ENCODE measurements around the gene FANCF.
"Not testable (repeated sequence)": the region's sequence is repeated elsewhere in the genome, so short reads cannot be mapped to it uniquely, and the experiment has no call there.

FANCF gene

DNA sequence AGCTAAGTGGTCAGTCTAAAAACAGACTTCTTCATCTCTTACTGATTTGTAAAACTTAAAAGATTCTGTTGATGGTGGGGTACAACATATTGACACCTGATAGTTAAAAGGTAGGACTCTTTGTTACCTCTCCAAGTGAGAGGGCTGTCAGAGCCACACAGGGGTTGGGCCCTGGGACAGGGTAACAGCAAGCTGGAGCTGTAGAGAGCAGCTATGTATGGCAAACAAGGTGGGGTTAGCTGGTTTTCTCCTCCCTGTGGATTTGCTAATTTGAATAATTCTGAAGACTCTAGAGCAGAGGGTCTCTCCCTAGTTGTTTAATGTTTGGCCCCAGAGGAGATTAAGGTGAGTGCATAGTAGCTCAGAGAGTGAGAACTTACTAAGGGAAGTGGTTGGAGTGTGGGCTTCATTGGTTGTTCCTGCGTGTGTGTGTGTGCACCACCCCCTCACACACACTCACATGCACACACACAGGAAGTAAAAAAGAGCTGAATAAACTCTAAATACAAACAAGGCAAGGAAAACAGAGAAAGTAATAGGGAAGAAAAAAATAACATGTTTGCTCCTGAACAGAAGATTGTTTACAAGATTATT lies 31.6 kb upstream of the FANCF start:
- Histone ChIP-seq H3K36me3 (ENCODE audit: control insufficient read depth, insufficient read depth, low read length) (no peaks in the 10 kb centered on the region), H3K9me3 (ENCODE audit: control insufficient read depth, insufficient read depth, low read length) (no peaks in the 10 kb centered on the region), H3K4me1 (ENCODE audit: control insufficient read depth, insufficient read depth, low read length) (peaks cover 11% of the 10 kb centered on the region), H3K27me3 (ENCODE audit: control insufficient read depth, insufficient read depth, low read length) (no peaks in the 10 kb centered on the region), H3K9ac (ENCODE audit: low read depth, low read length) (no peak overlapping the region), H3K27ac (ENCODE audit: low read depth, low read length) (no peak overlapping the region), H3K4me3 (ENCODE audit: low read depth, low read length) (no peak overlapping the region)

DNA sequence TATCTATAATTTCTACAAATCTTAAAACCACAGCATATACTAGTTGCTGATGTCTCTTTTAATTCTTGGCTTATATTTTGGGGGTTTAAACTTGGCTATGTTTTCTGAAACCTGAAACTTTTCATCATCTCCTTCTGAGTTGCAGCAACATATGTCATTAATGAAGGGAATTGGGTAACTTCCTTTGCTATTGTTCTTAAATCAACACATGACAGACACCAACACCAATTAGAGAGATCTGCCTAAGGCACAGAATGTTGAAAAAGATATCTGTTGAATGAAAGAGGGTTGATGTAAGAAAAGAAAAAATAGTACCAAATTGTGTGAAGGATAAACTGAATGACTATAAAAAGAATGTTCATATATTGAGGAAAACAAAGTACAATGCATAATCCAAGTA lies 30.5 kb upstream of the FANCF start:
- H3K4me3 ChIP-seq (ENCODE audit: low read depth, low read length): no peak overlapping the region
- H3K27ac ChIP-seq (ENCODE audit: low read depth, low read length): no peak overlapping the region
- no peaks in the 10 kb centered on the region for H3K9me3 ChIP-seq (ENCODE audit: control insufficient read depth, insufficient read depth, low read length)
- H3K9ac ChIP-seq (ENCODE audit: low read depth, low read length): no peak overlapping the region
- no peaks in the 10 kb centered on the region for H3K27me3 ChIP-seq (ENCODE audit: control insufficient read depth, insufficient read depth, low read length)
- H3K4me1 ChIP-seq (ENCODE audit: control insufficient read depth, insufficient read depth, low read length): peaks cover 11% of the 10 kb centered on the region
- H3K36me3 ChIP-seq (ENCODE audit: control insufficient read depth, insufficient read depth, low read length): no peaks in the 10 kb centered on the region

DNA sequence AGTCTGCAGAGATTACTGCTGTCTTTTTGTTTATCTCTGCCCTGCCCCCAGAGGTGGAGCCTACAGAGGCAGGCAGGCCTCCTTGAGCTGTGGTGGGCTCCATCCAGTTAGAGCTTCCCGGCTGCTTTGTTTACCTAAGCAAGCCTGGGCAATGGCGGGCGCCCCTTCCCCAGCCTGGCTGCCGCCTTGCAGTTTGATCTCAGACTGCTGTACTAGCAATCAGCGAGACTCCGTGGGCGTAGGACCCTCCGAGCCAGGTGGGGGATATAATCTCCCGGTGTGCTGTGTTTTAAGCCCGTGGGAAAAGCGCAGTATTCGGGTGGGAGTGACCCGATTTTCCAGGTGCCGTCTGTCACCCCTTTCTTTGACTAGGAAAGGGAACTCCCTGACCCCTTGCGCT lies 26.7 kb upstream of the FANCF start:
- H3K36me3 ChIP-seq (ENCODE audit: control insufficient read depth, insufficient read depth, low read length); H3K4me3 ChIP-seq (ENCODE audit: low read depth, low read length); H3K27ac ChIP-seq (ENCODE audit: low read depth, low read length); H3K9me3 ChIP-seq (ENCODE audit: control insufficient read depth, insufficient read depth, low read length); H3K27me3 ChIP-seq (ENCODE audit: control insufficient read depth, insufficient read depth, low read length); H3K4me1 ChIP-seq (ENCODE audit: control insufficient read depth, insufficient read depth, low read length); H3K9ac ChIP-seq (ENCODE audit: low read depth, low read length): not testable (repeated sequence)

DNA sequence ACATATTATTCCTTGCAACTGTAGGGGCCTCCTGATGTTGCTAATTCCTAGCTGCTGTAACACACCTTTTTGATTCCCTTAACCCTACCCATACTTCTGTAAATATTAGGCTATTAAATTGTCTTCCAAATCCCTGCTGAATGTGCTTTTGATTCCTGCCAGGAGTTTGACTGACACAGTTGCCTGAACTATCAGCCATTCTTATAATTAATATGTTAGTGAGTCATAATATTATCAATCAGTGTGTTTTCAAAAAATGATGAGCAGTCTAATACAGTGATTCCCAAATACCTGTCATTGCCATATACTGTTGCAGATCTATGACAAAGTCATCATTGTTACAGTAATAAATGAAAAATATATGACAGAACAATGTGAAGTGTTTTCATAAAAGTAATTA lies 15.9 kb upstream of the FANCF start:
- H3K36me3 ChIP-seq (ENCODE audit: control insufficient read depth, insufficient read depth, low read length): no peaks in the 10 kb centered on the region
- no peak overlapping the region for H3K9ac ChIP-seq (ENCODE audit: low read depth, low read length)
- H3K9me3 ChIP-seq (ENCODE audit: control insufficient read depth, insufficient read depth, low read length): no peaks in the 10 kb centered on the region
- H3K4me3 ChIP-seq (ENCODE audit: low read depth, low read length): no peak overlapping the region
- no peak overlapping the region for H3K27ac ChIP-seq (ENCODE audit: low read depth, low read length)
- peaks cover 34% of the 10 kb centered on the region for H3K27me3 ChIP-seq (ENCODE audit: control insufficient read depth, insufficient read depth, low read length)
- peaks cover 13% of the 10 kb centered on the region for H3K4me1 ChIP-seq (ENCODE audit: control insufficient read depth, insufficient read depth, low read length)

DNA sequence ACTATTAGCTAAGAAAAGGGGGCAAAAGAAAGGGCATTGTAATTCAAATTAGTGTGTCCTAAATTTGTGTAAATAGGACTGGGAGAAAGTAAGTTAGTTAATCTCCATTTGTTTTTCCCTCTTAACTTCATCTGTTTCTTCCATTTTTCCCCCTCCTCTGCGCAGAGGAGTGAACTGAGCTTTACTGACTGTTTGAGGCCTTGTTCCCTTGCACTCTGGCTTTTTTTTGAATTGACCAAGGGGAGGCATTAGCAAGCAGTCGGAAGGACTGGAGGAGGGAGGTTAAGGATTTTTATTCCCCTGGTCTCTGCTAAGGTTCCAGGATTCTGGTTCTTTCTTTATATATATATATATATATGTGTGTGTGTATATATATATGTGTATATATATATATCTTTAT lies 15.2 kb upstream of the FANCF start:
- Histone ChIP-seq H3K9ac (ENCODE audit: low read depth, low read length) (no peak overlapping the region), H3K27ac (ENCODE audit: low read depth, low read length) (peak overlapping the region; percentile 31), H3K9me3 (ENCODE audit: control insufficient read depth, insufficient read depth, low read length) (no peaks in the 10 kb centered on the region), H3K4me1 (ENCODE audit: control insufficient read depth, insufficient read depth, low read length) (peaks cover 20% of the 10 kb centered on the region), H3K36me3 (ENCODE audit: control insufficient read depth, insufficient read depth, low read length) (no peaks in the 10 kb centered on the region), H3K4me3 (ENCODE audit: low read depth, low read length) (no peak overlapping the region), H3K27me3 (ENCODE audit: control insufficient read depth, insufficient read depth, low read length) (peaks cover 34% of the 10 kb centered on the region)

DNA sequence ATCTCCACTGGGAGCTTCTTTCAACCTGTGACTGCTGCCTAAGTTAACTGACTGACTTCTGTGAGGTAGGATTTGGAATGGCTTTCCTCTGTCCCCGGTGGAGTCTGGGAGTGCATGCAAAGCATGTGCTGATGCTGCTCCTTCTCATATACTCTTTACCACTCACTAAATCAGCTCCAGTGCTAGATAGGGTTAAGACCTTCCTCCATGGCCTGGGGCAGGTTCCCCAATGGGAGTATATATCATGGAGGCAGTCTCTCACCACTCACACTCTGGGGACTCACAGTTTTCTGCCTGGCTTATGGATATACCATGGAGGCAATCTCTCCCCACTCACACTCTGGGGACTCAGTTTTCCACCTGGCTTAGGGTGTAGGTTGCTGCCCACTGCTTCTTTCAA lies 10.1 kb upstream of the FANCF start:
- peaks cover 33% of the 10 kb centered on the region for H3K4me1 ChIP-seq (ENCODE audit: control insufficient read depth, insufficient read depth, low read length)
- H3K36me3 ChIP-seq (ENCODE audit: control insufficient read depth, insufficient read depth, low read length): no peaks in the 10 kb centered on the region
- H3K9me3 ChIP-seq (ENCODE audit: control insufficient read depth, insufficient read depth, low read length): no peaks in the 10 kb centered on the region
- no peak overlapping the region for H3K4me3 ChIP-seq (ENCODE audit: low read depth, low read length)
- H3K9ac ChIP-seq (ENCODE audit: low read depth, low read length): no peak overlapping the region
- H3K27ac ChIP-seq (ENCODE audit: low read depth, low read length): peak overlapping the region; percentile 63
- peaks cover 20% of the 10 kb centered on the region for H3K27me3 ChIP-seq (ENCODE audit: control insufficient read depth, insufficient read depth, low read length)

DNA sequence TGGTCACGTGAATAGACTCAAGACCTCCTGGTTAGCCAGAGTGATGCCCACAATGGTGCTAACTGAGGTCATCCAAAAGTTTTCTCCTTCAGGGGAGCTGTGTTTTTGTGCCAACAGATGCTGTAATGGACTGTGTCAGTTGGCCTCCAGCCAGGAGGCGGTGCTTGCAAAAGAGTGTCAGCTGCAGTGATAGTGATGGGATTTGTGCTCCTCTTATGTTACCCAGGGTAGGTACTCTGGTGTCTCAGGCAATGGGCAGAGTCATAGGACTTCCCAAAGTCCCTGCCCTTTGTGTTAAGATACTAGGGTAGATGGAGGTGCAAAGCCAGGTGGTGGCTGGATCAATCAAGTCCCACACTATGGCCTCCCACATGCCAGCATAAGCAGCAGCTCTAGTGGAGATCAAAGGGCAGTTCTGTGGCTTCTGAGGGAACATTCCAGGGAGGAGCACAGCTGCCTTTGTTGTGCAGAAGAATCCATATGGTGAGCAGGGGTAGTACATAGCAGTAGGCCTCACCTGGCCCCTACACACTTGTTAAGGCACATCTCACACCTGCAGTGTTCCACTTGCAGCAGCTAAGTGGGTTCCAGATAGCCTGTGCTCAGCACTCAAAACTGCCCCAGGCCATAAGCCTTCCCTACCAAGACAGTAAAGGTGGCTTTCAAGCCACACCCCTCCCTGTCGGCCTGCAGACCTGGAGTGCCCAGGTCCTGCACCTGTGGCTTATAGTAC lies 9.4 kb upstream of the FANCF start:
- peaks cover 28% of the 10 kb centered on the region for H3K4me1 ChIP-seq (ENCODE audit: control insufficient read depth, insufficient read depth, low read length)
- no peaks in the 10 kb centered on the region for H3K36me3 ChIP-seq (ENCODE audit: control insufficient read depth, insufficient read depth, low read length)
- H3K9ac ChIP-seq (ENCODE audit: low read depth, low read length): no peak overlapping the region
- H3K9me3 ChIP-seq (ENCODE audit: control insufficient read depth, insufficient read depth, low read length): no peaks in the 10 kb centered on the region
- no peak overlapping the region for H3K4me3 ChIP-seq (ENCODE audit: low read depth, low read length)
- H3K27ac ChIP-seq (ENCODE audit: low read depth, low read length): peak overlapping the region; percentile 63
- peaks cover 17% of the 10 kb centered on the region for H3K27me3 ChIP-seq (ENCODE audit: control insufficient read depth, insufficient read depth, low read length)

DNA sequence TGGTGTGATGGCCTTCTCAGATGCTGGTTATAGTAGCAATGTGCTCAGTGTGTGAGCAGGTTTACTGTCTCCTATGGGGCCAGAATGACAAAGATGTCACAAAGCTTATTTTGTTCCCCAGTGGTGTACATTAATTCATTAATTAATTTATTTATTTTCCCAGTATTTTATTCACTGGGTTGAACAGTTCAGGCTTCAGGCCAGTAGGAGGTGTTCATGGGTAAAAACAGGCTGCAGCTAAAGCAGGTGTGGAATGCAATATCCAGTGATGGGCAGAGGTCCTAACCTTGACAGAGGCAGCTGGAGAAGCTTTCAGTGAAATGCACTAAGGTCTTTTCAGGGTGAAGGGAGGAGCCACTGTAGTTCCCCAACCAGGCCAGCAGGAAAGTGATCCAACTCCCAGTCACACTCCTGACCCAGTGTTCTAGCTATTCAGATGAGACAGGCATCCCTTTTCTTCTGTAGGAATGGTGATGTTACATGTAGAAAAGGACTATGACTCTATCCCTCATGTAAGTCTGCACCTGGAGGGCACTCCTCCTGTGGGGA lies 7.8 kb upstream of the FANCF start:
- no peak overlapping the region for H3K27ac ChIP-seq (ENCODE audit: low read depth, low read length)
- H3K27me3 ChIP-seq (ENCODE audit: control insufficient read depth, insufficient read depth, low read length): peaks cover 3% of the 10 kb centered on the region; the same call in 1 of the 2 replicates

DNA sequence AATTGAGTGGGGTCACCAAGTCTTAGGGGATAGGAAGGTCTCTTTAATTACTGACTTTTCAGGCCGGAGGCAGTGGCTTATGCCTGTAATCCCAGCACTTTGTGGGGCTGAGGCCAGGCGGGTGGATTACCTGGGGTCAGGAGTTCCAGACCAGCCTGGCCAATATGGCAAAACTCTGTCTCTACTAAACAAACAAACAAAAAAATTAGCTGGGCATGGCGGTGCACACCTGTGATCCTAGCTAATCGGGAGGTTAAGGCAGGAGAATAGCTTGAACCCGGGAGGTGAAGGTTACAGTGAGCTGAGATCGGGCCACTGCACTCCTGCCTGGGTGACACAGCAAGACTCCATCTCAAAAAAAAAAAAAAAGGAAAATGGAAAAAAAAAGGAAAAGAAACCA lies 1.8 kb upstream of the FANCF start:
- H3K9me3 ChIP-seq (ENCODE audit: control insufficient read depth, insufficient read depth, low read length): no peaks in the 10 kb centered on the region
- H3K36me3 ChIP-seq (ENCODE audit: control insufficient read depth, insufficient read depth, low read length): no peaks in the 10 kb centered on the region
- H3K27me3 ChIP-seq (ENCODE audit: control insufficient read depth, insufficient read depth, low read length): no peaks in the 10 kb centered on the region
- H3K9ac ChIP-seq (ENCODE audit: low read depth, low read length): no peak overlapping the region
- H3K4me1 ChIP-seq (ENCODE audit: control insufficient read depth, insufficient read depth, low read length): peaks cover 18% of the 10 kb centered on the region
- H3K4me3 ChIP-seq (ENCODE audit: low read depth, low read length): no peak overlapping the region
- H3K27ac ChIP-seq (ENCODE audit: low read depth, low read length): no peak overlapping the region

More for the DNA sequence above, 7.8 kb upstream of the FANCF start:
- no peak overlapping the region for H3K4me3 ChIP-seq (ENCODE audit: low read depth, low read length)
- no peak overlapping the region for H3K9ac ChIP-seq (ENCODE audit: low read depth, low read length)
- peaks cover 28% of the 10 kb centered on the region for H3K4me1 ChIP-seq (ENCODE audit: control insufficient read depth, insufficient read depth, low read length)
- no peaks in the 10 kb centered on the region for H3K36me3 ChIP-seq (ENCODE audit: control insufficient read depth, insufficient read depth, low read length)
- H3K9me3 ChIP-seq (ENCODE audit: control insufficient read depth, insufficient read depth, low read length): no peaks in the 10 kb centered on the region

DNA sequence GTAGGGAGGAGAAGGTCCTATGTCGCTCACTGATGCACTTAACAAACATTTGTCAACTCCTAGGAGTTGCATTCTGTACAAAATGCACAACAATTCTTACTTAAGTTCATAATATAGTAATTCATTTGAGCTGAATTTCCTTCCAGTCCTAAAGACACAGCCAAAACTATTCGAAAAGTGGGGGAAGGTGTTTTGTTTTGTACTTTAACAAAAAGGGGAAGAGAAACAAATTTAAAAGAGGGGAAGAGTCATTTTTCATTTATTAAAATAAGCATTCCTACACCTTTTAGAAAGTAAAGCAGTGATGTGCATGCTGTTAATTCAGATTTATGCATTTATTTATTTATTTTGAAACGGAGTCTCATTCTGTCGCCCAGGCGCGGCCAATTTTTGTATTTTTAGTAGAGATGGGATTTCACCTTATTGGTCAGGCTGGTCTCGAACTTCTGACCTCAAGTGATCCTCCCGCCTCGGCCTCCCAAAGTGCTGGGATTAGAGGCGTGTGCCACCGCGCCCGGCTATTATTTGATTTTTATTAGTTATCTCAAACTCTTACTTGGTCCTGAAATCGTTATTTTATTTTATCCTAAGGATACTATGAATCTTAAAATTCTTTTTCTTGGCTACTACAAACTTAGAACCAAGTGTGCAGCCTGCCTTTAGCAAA lies 1.1 kb upstream of the FANCF start:
- Histone ChIP-seq H3K36me3 (ENCODE audit: control insufficient read depth, insufficient read depth, low read length) (no peaks in the 10 kb centered on the region), H3K27me3 (ENCODE audit: control insufficient read depth, insufficient read depth, low read length) (no peaks in the 10 kb centered on the region), H3K9ac (ENCODE audit: low read depth, low read length) (peak overlapping the region; percentile 95; the same call in 1 of the 2 replicates), H3K4me1 (ENCODE audit: control insufficient read depth, insufficient read depth, low read length) (peaks cover 13% of the 10 kb centered on the region), H3K9me3 (ENCODE audit: control insufficient read depth, insufficient read depth, low read length) (no peaks in the 10 kb centered on the region), H3K27ac (ENCODE audit: low read depth, low read length) (no peak overlapping the region), H3K4me3 (ENCODE audit: low read depth, low read length) (peak overlapping the region; percentile 86)
